ENCODE data around the gene NUFIP1.

GRCh38 chr13:45004096-45004495, 14.8 kb upstream of the NUFIP1 start:
- no peak for TF ChIP-seq POLR2A (IDR thresholded peaks at IDR 0.05)
- TF ChIP-seq CTCF (IDR thresholded peaks at IDR 0.05) = no peak

All from breast epithelium (tissue), 3 donors.